Mesenteric fat pad (tissue), 1 donor: ENCODE data around the gene STX1A. TPM values are rescaled to one million over a fixed set of nuclear protein-coding genes. Genes with fewer than 3 reads are reported as not detected.
"Not testable (repeated sequence)": the region's sequence is repeated elsewhere in the genome, so short reads cannot be mapped to it uniquely, and the experiment has no call there.

ENCODE experiments used
- DNase-seq: peaks from one replicate; pipeline ENCODE4 v3.0.0-alpha.2; 2020; ENCODE audit warnings: low spot score
- total RNA-seq: library from RNA; stranded (reverse); fragmentation: NEBNext Ultra II Directional; extraction: Animal tissue kit (Norgen Biotek cat#: 25700); gene quantifications from one replicate; pipeline ENCODE4 v1.2.1, GENCODE V29; 2021
- donor health status: DM: yes; HTN: yes; CAD: no.

STX1A gene
- total RNA-seq, 1 donor from 2014 or later, result 3.5 TPM

DNA sequence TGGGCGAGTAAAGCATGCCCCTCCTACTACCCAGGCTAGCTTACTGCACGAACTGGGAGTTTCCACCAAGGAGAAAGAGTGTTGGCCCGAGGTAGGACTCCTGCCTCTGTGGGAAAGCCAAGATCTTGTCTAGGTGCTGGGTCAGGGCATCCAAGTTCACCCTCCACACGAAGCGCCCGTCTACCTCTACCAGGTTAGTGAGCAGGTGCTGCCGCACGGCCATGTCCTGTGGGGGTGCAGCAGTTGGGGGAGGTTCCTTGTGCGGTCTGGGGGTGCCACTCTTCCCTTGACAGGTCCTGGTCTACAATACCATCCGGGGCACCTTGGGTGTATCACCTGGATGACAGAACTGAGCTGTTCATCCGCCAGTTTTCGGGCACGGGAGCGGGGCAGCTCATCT, 17.4 kb upstream of the STX1A start:
- no peak for DNase-seq

DNA sequence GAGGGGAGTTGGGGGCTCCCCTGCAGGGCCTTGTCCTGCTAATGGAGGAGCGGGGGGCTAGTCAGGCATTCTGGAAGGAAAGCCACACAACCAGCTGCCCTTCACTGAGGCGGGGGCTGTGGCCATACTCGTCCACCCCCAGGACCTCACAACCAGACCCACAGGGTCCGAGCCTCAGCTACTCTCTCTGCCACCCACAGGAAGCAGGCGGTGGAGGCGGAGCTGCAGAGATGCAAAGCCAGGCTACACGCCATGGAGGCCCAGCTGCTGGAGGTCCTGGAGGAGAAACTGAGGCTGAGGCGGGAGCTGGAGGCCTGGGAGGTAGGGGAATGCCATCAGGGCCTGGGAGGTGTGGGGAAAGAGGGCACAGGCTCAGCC, 16.0 kb upstream of the STX1A start:
- DNase-seq, result no peak

DNA sequence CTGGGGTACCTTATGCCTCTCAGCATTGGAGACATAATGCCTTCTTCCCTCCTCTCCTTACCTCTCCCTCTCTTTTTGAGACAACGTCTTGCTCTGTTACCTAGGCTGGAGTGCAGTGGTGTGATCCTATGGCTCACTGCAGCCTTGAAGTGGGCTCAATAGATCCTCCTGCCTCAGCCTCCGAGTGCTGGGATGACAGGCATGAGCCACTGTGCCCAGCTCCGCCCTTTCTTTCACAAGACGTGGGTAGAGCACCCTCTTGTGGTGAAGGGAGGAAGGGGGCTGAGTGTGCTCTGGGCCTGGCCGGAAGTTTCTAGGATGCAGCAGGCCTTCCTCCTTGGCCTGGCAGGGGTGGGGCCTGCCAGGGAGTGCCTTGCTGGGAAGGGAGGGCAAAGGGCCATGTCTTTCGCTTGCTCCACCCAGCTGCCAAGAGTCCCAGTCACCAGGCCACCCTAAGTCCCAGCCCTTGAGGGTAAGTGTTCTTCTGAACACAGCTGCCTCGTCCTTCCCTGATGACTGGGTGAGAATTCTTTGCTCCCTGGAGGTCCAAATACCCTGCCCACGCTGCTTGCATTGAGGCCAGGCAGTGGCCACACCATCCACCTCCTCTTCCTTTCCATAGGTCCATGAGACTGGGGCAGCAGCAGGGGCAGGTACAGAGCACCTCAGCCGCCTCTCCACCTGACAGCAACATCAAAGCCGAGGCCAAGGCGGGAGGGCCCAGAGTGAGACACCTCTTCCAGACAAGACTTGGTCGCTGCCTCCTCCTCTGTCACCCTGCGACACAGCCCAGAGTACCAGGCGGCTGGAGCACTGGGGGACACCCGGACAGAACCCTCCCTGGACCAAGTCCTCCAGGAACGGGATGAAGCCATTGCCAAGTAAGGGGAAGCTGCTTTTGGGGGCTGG, 15.4 kb upstream of the STX1A start:
- peak; percentile 91 for DNase-seq

DNA sequence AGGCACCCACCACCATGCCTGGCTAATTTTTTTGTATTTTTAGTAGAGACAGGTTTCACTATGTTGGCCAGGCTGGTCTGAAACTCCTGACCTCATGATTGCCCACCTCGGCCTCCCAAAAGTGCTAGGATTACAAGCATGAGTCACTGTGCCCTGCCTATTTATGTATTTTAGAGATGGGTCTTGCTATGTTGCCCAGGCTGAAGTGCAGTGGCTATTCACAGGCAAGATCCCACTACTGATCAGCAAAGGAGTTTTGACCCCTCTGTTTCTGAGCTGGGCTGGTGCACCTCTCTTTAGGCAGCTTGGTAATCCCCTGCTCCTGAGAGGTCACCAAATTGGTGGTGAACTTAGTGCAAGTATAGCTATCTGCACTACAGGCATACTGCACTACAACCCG, 12.9 kb upstream of the STX1A start:
- no peak for DNase-seq

DNA sequence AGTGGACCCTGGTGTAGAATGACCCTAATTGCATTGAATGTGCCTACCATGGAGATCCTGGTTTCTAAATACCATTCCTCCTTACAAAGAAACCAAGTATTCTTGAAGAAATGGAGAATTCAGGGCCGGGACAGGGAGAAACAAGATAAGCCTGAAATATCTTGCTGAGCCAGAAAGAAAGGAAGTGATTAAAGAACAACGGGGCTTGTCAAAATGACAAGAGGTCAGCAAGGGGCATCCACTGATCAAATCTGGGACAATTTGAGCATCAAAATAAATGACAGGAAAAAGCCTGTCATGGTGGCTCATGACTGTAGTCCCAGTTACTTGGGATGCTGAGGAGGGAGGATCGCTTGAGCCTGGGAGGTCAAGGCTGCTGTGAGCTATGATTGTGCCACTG, 11.0 kb upstream of the STX1A start:
- DNase-seq, result no peak

DNA sequence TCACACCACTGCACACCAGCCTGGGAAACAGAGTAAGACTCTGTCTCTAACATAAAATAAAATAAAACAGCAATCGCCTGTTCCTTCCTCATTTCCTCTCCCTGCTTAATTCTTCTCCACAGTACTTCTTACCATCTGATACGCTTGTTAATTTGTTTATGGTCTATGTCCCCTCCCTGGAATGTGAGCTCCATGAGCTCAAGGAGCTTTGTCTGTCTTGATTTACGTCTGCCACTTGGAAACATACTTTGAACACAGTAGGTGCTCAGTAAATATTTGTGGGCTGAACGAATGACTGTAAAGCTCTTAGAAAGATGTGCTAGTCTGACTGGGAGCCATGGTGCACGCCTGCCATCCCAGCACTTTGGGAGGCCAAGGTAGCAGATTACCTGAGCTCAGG, 9.1 kb upstream of the STX1A start:
- DNase-seq, result no peak

DNA sequence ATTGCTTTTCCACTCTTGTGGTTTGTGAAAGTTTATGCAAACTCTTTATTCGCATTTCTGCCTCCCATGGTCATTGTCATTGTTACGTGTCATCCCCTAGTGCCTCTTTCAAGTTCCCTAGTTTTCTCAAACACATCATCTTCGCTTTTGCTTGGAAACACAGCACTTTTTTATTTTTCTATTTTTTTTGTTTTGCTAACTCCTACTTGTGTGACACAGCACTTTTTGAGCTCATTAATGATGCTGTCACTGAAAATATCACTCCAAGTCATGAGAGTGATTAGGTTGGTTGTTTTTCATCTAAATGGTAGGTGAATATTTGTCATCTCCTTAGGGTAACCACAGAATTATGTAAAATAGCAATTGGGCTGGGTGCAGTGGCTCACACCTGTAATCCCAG, 8.5 kb upstream of the STX1A start:
- DNase-seq, result no peak

DNA sequence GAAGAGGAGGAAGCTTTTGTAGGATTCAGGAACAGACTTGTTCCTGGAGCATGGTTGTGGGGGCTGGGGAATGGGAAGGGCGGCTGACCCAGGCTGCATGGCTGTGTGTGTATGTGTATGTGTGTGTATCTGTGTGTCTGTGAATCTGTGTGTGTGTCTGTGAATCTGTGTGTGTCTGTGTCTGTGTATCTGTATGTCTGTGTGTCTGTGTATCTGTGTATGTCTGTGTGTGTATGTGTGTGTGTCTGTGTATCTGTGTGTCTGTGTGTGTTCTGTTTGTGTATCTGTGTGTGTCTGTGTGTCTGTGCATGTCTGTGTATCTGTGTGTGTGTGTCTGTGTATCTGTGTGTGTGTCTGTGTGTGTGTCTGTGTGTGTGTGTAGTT, 6.6 kb upstream of the STX1A start:
- DNase-seq, result no peak

DNA sequence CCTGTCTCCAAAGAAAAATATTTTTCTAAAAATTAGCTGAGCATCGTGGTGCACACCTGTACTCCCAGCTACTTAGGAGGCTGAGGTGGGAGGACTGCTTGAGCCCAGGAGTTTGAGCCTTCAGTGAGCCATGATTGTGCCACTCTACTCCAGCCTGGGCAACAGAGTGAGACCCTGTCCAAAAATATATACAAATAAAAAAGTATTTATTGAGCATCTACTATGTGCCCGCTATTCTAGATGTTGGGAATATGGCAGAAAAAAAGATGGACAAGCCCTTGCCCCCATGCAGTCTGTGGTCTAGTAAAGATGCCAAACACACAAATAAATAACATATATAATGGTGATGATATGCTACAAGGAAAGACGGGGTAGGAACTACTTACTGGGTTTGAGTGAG, 4.3 kb upstream of the STX1A start:
- no peak for DNase-seq

DNA sequence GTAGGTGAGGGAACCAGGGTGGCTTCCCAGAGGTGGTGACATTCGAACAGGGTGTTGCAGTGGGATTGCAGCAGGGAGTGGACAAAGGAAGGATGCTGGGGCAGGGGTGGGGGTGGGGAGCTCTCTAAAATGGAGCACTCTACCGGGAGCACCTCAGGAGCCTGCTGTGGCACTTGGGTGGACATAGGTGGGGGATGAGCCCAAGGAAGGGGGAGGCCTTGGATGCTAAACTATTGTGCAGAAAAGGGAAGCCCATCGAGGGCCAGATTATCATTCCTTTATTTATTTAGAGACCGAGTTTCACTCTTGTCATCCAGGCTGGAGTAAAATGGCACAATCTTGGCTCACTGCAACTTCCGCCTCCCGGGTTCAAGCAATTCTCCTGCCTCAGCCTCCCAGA, 3.3 kb upstream of the STX1A start:
- no peak for DNase-seq

DNA sequence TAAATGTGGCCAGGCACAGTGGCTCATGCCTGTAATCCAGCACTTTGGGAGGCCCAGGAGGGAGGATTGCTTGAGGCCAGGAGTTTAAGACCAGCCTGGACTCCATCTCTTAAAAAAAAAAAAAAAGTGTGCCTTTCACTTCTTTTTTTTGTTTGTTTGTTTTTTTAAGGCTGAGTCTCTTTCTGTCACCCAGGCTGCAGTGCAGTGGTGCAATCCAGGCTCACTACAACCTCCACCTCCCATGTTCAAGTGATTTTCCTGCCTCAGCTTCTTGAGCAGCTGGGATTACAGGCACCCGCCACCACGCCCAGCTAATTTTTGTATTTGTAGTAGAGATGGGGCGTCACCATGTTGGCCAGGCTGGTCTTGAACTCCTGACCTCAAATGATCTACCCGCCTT, 2.7 kb upstream of the STX1A start:
- DNase-seq, result not testable (repeated sequence)

DNA sequence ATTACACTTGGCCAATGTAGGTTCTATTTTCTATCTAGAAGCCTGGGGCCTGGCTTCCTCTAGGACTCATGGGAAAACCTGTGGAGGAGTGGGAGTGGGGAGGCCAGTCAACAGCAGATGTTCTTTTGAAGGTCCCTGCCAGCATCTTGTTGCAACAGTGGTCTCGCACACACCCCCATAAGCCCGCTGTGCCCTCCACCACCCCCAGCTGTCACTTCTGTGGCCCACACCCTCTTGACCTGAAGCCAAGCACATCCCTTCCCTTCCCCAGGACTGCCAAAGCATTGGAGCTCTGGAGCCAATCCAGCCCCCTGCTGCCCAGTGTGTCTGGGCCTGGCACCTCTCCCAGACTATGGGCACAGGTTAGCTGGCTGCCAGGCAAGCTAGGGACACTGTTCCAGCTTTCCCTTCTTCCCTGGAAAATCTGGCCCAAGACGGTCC, 1.9 kb upstream of the STX1A start:
- DNase-seq, result no peak

DNA sequence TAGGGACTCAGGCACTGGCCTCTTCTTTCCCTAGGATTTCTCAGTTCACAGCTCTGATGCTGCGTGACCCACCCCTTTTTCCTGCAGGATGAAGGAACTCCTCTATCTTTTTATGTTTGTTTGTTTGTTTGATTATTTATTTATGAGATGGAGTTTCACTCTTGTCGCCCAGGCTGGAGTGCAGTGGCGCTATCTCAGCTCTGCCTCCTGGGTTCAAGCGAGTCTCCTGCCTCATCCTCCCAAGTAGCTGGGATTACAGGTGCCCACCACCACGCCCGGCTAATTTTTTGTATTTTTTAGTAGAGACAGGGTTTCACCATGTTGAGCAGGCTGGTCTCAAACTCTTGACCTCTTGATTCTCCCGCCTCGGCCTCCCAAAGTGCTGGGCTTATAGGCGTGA, 974 bp upstream of the STX1A start:
- DNase-seq, result not testable (repeated sequence)

DNA sequence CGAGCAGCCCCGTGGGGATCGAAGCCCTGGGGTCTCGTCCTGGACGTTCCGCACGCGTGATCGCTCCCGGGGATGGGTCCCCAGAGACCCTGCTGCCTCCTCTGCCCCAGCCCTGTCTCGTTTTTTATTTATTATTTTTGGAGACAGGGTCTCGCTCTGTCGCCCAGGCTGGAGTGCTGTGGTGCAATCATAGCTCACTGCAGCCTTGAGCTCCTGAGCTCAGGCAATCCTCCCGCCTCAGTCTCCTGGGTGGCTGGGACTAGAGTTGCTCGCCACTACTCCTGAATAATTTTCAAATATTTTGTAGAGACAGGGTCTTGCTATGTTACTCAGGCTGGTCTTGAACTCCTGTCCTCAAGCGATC, 319 bp upstream of the STX1A start:
- DNase-seq, result no peak

DNA sequence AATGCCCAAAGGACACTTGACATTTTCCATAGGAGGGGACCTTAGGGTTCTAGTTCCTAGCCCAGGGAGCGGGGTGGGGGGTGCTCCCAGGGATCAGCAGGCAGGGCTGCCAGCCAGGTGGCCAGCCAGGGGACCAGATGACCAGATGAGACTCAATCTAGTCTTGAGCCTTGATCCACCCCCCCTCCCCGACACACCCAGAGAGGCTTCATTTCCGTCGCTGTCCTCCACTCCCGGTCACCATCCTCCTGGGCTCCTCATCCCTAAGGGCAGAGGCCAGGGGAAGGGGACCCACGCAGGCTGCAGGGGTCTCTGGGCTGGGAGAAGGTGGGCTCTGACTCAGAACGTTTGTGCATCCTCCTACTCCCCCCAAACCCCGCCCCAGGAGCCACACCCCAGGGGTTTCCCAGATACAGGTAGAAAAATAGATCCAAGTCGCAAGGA, 1.0 kb downstream of the STX1A start:
- DNase-seq, result no peak

DNA sequence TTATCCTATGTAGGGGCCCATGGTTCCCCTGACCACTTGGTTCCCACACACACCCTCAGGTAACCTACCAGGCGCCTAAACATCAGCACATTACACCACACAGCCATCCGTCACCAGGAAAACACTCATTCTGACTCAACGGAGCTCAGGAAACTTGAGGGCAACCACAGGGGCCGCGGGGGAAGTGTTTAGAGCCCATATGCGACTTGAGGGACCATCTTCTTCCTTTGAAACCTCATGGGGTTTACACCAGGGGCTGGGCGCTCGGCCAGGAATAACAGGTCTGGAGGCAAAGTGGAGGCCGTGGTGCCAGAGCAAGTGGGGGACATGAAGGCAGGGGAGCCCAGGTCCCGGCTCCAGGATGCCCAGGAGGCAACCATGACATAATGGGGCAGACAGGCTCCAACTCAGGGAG, 1.5 kb downstream of the STX1A start:
- no peak for DNase-seq

DNA sequence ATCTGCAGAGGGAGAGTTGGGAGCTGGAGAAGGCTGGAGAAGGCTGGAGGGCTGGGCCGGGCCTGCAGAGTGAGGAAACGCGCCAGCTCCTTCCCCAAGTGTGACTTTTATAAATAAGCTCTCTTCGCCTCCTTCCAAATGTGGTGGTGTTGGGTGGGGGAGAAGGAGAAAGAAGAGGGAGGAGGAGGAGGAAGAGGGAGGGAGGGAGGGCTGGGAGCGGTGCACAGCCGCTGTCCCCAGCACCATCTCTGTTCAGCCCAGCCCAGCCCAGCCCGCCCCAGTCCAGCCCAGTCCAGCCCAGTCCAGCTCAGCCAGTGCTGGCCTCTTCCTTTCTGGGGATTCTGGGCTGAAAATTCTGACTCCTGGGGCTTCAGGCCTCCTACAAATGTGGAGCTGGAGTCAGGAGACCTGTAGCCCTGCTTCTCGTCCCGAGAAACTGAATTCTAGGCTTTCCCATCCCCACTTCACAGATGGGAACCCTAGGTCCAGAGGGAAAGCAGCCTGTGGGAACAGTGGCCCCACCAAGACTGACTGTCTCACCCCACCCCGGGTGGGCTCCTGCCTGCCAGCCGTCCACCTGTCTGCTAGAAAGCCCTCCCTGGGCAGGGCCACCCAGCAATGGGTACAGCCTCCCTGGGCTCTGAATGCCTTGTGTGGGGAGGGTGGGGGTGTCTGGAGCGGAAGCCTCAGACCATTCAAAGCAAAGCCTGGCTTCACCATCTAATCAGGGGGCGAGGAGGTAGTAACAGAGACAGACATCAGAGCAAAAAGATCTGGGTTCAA, 2.3 kb downstream of the STX1A start:
- no peak for DNase-seq

DNA sequence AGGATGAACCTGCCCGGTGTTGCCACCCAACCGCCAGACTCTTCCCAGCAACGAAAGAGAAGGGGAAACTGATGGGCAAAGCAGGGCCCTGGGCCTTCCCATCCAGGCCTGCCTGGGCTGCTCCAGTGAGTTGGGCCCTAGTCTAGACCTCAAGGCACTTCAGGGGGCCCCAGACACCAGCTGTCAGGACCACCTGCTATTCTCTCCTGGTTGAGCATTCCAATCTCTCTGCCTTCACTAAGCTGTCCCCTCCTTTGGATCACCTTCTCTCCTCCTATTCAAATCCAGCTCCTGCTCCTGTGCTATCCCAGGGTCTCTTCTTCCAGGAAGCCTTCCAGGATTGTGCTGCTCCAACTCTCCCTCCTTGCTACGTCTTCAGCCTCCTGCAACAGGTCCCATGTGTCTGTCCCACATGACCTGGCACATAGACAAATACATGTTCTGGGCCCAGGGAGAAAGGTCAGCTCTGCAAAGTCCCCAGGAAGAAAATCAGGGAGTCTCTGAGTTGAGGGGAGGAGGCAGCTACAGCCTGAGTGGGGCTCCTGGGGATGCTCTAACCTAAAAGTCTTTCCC, 3.1 kb downstream of the STX1A start:
- no peak for DNase-seq

DNA sequence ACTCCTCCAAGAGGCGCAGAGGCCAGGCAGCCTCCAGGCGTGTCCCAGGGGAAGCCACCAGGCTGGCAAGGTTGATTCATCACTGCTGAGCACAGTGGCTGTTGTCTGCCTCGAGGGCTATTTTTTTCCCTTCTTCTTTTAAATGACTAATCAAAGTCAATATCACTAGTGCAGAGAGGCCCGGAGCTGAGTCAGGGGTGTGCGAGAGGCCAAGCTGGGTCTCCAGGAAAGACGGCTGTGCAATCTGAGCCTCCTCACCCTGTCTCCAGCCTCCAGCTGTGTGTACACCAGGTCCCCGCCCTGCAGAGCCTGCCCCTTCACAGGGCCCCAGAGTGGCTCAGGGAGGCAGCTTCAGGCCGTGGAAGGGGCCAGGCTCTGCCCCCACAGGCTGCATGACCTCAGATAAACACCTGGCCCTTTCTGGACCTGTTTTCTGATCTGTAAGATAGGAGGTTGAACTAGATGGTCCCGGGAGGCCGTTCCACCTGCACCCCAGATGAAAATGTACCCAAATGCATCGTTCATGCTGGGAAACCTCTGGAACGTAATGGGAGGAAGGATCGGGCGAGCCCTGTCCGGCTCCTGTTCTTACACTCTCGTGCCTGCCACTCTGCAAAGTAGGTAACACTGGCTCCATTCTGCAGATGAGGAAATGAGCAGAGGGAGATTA, 3.7 kb downstream of the STX1A start:
- DNase-seq, result no peak

DNA sequence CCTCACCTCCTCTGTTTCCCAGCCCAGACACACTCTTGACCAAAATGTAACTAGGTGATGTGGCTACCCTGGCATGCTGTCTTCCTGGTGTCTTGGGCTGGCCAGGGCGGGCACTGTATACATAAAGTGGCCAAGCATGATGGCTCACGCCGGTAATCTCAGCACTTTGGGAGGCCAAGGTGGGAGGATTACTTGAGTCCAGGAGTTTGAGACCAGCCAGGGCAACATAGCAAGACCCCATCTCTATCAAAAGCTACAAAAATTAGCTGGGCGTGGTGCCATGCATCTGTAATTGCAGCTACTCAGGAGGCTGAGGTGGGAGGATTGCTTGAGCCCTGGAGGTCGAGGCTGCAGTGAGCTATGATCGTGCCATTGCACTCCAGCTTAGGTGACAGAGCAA, 6.2 kb downstream of the STX1A start:
- not testable (repeated sequence) for DNase-seq

DNA sequence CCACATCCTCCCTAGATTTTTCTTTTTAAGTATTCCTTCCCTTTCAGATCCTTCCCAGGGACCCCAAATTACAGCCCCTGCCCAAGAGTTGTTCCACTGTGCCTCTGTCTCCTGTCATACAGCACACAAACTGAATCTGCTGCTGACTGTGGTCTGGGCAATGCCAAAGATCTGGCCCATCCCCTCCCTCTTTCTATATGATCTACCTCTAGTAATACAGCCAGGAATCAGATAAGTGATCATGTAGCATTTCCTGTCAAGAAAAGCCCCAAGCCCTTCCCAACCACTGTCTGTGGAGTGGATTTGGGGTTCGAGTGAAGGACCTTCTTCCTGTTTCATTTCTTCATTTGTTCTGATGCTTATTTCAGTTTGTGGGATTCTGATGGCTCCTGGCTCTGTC, 6.7 kb downstream of the STX1A start:
- no peak for DNase-seq
